T-cell (primary cell): ENCODE data around the gene SNN. TPM values are rescaled to one million over a fixed set of nuclear protein-coding genes. Genes with fewer than 3 reads are reported as not detected.

Source experiments
- ATAC-seq, 4 experiments: fragments of 200-7000 bp in 3 of 4; fragments of 150-1000 bp in 1 of 4; cut with Tn5 transposase; replicated peaks in 1 of 4; 1 replicate in 3 of 4; 2 replicates in 1 of 4; pipeline ENCODE4 v1.10.0; 2021; ENCODE audit warnings: moderate library complexity in 3 of 4, mild to moderate bottlenecking in 2 of 4, moderate number of reproducible peaks in 1 of 4
- CTCF ChIA-PET, 2 donors: fragments of 300-600 bp; sonication (Branson Sonifier 250); formaldehyde crosslinking; loops; one replicate each; lab custom pipeline; 2022; ENCODE audit warnings: antibody characterized with exemption in 2 of 2; lab: Charles Lee
- POLR2A ChIA-PET, 2 donors: fragments of 300-600 bp; sonication (Branson Sonifier 250); formaldehyde crosslinking; loops; one replicate each; lab custom pipeline; 2022; ENCODE audit warnings: antibody characterized with exemption in 2 of 2; lab: Charles Lee
- DNase-seq, 35 experiments: peaks; one replicate each; pipeline versions ENCODE4 v3.0.0 to v3.0.0-alpha.2; 2013 to 2023
- H3K27ac ChIP-seq: one replicate; pipeline ENCODE4 v1.5.1; 2013; ENCODE audit warnings: low read length
- H3K27me3 ChIP-seq, 2 experiments: replicated peaks in 1 of 2; 1 replicate in 1 of 2; 2 replicates in 1 of 2; pipeline versions ENCODE4 v1.6.1 to v1.7.0; 2013; ENCODE audit warnings: low read length in 1 of 2, mixed read lengths in 1 of 2; ENCODE audit not compliant: control insufficient read depth in 2 of 2, insufficient read depth in 2 of 2; ENCODE audit errors: extremely low read depth in 1 of 2
- H3K36me3 ChIP-seq, 2 donors: 1 replicate in 1 of 2; 2 replicates in 1 of 2; pipeline versions ENCODE4 v1.6.1 to v1.7.0; 2013; ENCODE audit warnings: low read length in 1 of 2; ENCODE audit not compliant: control insufficient read depth in 2 of 2, insufficient read depth in 1 of 2; ENCODE audit errors: extremely low read depth in 1 of 2
- H3K4me1 ChIP-seq, 2 experiments: 1 replicate in 1 of 2; 2 replicates in 1 of 2; pipeline versions ENCODE4 v1.6.1 to v1.7.0; 2013; ENCODE audit warnings: low read length in 2 of 2, mixed read lengths in 1 of 2; ENCODE audit not compliant: insufficient read depth in 2 of 2, control insufficient read depth in 1 of 2; ENCODE audit errors: extremely low read depth in 1 of 2
- H3K4me3 ChIP-seq, 2 donors: 1 replicate in 1 of 2; 2 replicates in 1 of 2; pipeline versions ENCODE4 v1.5.1 to v1.7.0; 2013; ENCODE audit warnings: mild to moderate bottlenecking in 2 of 2, low read length in 1 of 2, moderate library complexity in 1 of 2; ENCODE audit not compliant: control insufficient read depth in 1 of 2; ENCODE audit errors: extremely low read depth in 1 of 2
- H3K9me3 ChIP-seq: 2 replicates; pipeline ENCODE4 v1.7.0; 2013
- H3K27ac Mint-ChIP-seq, 2 donors: one replicate each; pipeline ENCODE4 v1.8.0; 2020 to 2021; ENCODE audit warnings: mild to moderate bottlenecking in 2 of 2, mixed read lengths in 2 of 2
- H3K27me3 Mint-ChIP-seq, 2 donors: one replicate each; pipeline ENCODE4 v1.8.0; 2021 to 2022; ENCODE audit warnings: mixed read lengths in 2 of 2
- H3K36me3 Mint-ChIP-seq: one replicate; pipeline ENCODE4 v1.8.0; 2021; ENCODE audit warnings: mixed read lengths
- H3K4me1 Mint-ChIP-seq, 3 donors: one replicate each; pipeline ENCODE4 v1.8.0; 2020 to 2022; ENCODE audit warnings: mixed read lengths in 3 of 3, mild to moderate bottlenecking in 1 of 3
- H3K4me3 Mint-ChIP-seq, 3 donors: one replicate each; pipeline ENCODE4 v1.8.0; 2020 to 2022; ENCODE audit warnings: mild to moderate bottlenecking in 3 of 3, mixed read lengths in 3 of 3, moderate library complexity in 3 of 3
- H3K9me3 Mint-ChIP-seq, 3 donors: one replicate each; pipeline ENCODE4 v1.8.0; 2020 to 2022; ENCODE audit warnings: mixed read lengths in 3 of 3
- WGBS: methylation state at CpG from one replicate; pipeline ENCODE4 v1.1.5; 2013; ENCODE audit warnings: missing lambda C conversion rate; ENCODE audit not compliant: insufficient coverage; 5-methylcytosine and 5-hydroxymethylcytosine counted together
- total RNA-seq, 35 experiments: library from RNA in 6 of 35; stranded (reverse) in 6 of 35; fragments of 120-200 nt in 1 of 35; gene quantifications; one replicate each; pipeline versions ENCODE4 v1.2.1 to v1.2.4 and lab custom pipeline; 2013 to 2026

Gene SNN
- total RNA-seq, 5 donors from 2014 or later (not counting 1 experiment from before 2014, with no cell fraction given) = 17.4 to 56.2 (median 22.7) TPM

GRCh38 chr16:11686713-11687380, 18.6 kb downstream of the SNN start:
- Mint-ChIP-seq H3K27ac (peak overlapping the region; percentile 14 to 61), H3K27me3 (no peaks in the 10 kb centered on the region), H3K36me3 (peaks cover 59% of the 10 kb centered on the region), H3K4me1 (peaks cover 32 to 50% (median 37%) of the 10 kb centered on the region in 3 donors), H3K4me3 (no peak overlapping the region), H3K9me3 (no peaks in the 10 kb centered on the region)
- H3K4me3 ChIP-seq = no peak overlapping the region
- H3K27me3 ChIP-seq = no peaks in the 10 kb centered on the region
- no peaks in the 10 kb centered on the region for H3K9me3 ChIP-seq
- CTCF ChIA-PET = interaction anchor here in 1 of 2 donors (0.9 kb wide), 1 partner anchor 13 kb away, joined by 3 read pairs; no protein-coding TSS in a partner anchor
- POLR2A ChIA-PET = interaction anchor here in 1 of 2 donors (0.9 kb wide), 1 partner anchor 218 kb away, joined by 3 read pairs; no protein-coding TSS in a partner anchor
- 98% methylated on average over 5 of the region's 6 CpGs for WGBS
- DNase-seq = no peak
- no peak overlapping the region for H3K27ac ChIP-seq
- peaks cover 9 to 14% of the 10 kb centered on the region in 2 experiments for H3K4me1 ChIP-seq
- peaks cover 15 to 69% of the 10 kb centered on the region in 2 donors for H3K36me3 ChIP-seq
- ATAC-seq = no peak

- no peaks in the 10 kb centered on the region for H3K9me3 ChIP-seq
- ATAC-seq = no peak
Measured at GRCh38 chr16:11687601-11688519, 19.6 kb downstream of the SNN start.

GRCh38 chr16:11688520-11688886, 20.2 kb downstream of the SNN start:
- no peak for ATAC-seq
- Histone ChIP-seq H3K9me3 (no peaks in the 10 kb centered on the region), H3K27ac (no peak overlapping the region), H3K4me3 (no peak overlapping the region), H3K27me3 (no peaks in the 10 kb centered on the region), H3K36me3 (peaks cover 15 to 67% of the 10 kb centered on the region in 2 donors), H3K4me1 (peaks cover 3 to 7% of the 10 kb centered on the region in 2 experiments)
- Mint-ChIP-seq H3K4me3 (no peak overlapping the region), H3K4me1 (peaks cover 21 to 36% (median 23%) of the 10 kb centered on the region in 3 donors), H3K36me3 (peaks cover 63% of the 10 kb centered on the region), H3K9me3 (no peaks in the 10 kb centered on the region), H3K27ac (peak overlapping the region; percentile 28 to 43), H3K27me3 (no peaks in the 10 kb centered on the region)
- DNase-seq = no peak
- no CpG with 5 or more reads among the region's 1 CpG for WGBS
- POLR2A ChIA-PET = interaction anchor here (0.5 to 0.8 kb wide), 7 partner anchors 19 to 393 kb away, joined by 3 to 6 read pairs (median 3); no protein-coding TSS in a partner anchor
- CTCF ChIA-PET = interaction anchor here (0.5 to 0.7 kb wide), 5 partner anchors 10 to 291 kb away, joined by 3 to 4 read pairs (median 3); no protein-coding TSS in a partner anchor

More at GRCh38 chr16:11687601-11688519, 19.6 kb downstream of the SNN start:
- Histone ChIP-seq H3K4me3 (no peak overlapping the region), H3K4me1 (peaks cover 3 to 7% of the 10 kb centered on the region in 2 experiments), H3K27me3 (no peaks in the 10 kb centered on the region), H3K27ac (no peak overlapping the region), H3K36me3 (peaks cover 15 to 69% of the 10 kb centered on the region in 2 donors)
- Mint-ChIP-seq H3K36me3 (peaks cover 65% of the 10 kb centered on the region), H3K27me3 (no peaks in the 10 kb centered on the region), H3K4me3 (no peak overlapping the region), H3K27ac (peak overlapping the region in 1 of 2 donors; percentile 43), H3K4me1 (peaks cover 22 to 41% (median 27%) of the 10 kb centered on the region in 3 donors), H3K9me3 (no peaks in the 10 kb centered on the region)
- DNase-seq = no peak
- POLR2A ChIA-PET = interaction anchor here (0.5 to 0.7 kb wide), 3 partner anchors 105 to 394 kb away, joined by 3 to 5 read pairs (median 4); no protein-coding TSS in a partner anchor
- CTCF ChIA-PET = interaction anchor here in 1 of 2 donors (0.6 kb wide), 1 partner anchor 31 kb away, joined by 3 read pairs; no protein-coding TSS in a partner anchor
- 94% methylated on average over 4 of the region's 13 CpGs for WGBS

GRCh38 chr16:11689031-11689840, 21.0 kb downstream of the SNN start:
- Histone ChIP-seq H3K27me3 (no peaks in the 10 kb centered on the region), H3K36me3 (peaks cover 10 to 61% of the 10 kb centered on the region in 2 donors), H3K4me3 (peak overlapping the region in 1 of 2 donors; percentile 21), H3K4me1 (peaks cover 3 to 7% of the 10 kb centered on the region in 2 experiments), H3K9me3 (no peaks in the 10 kb centered on the region), H3K27ac (no peak overlapping the region)
- ChIA-PET CTCF (interaction anchor here (0.5 to 1.9 kb wide), 8 partner anchors 11 to 291 kb away, joined by 3 to 7 read pairs (median 3); no protein-coding TSS in a partner anchor), POLR2A (interaction anchor here (0.6 to 0.8 kb wide), 6 partner anchors 18 to 215 kb away, joined by 3 to 6 read pairs (median 3); no protein-coding TSS in a partner anchor)
- H3K4me3 Mint-ChIP-seq = peak overlapping the region in 2 of 3 donors; percentile 24 to 27
- DNase-seq = no peak
- peak in 3 of 4 experiments; percentile 15 to 27 (median 24) for ATAC-seq
- WGBS = 100% methylated on average over 1 of the region's 3 CpGs
- no peaks in the 10 kb centered on the region for H3K9me3 Mint-ChIP-seq
- H3K27ac Mint-ChIP-seq = peak overlapping the region; percentile 82
- peaks cover 21 to 33% (median 23%) of the 10 kb centered on the region in 3 donors for H3K4me1 Mint-ChIP-seq
- H3K27me3 Mint-ChIP-seq = no peaks in the 10 kb centered on the region
- peaks cover 58% of the 10 kb centered on the region for H3K36me3 Mint-ChIP-seq

- DNase-seq (no peak), ATAC-seq (no peak)
- Mint-ChIP-seq H3K27ac (no peak overlapping the region), H3K36me3 (peaks cover 62% of the 10 kb centered on the region), H3K27me3 (no peaks in the 10 kb centered on the region), H3K9me3 (no peaks in the 10 kb centered on the region), H3K4me3 (no peak overlapping the region), H3K4me1 (peaks cover 26 to 40% (median 26%) of the 10 kb centered on the region in 3 donors)
- Histone ChIP-seq H3K4me3 (no peak overlapping the region), H3K36me3 (peaks cover 13 to 64% of the 10 kb centered on the region in 2 donors), H3K27me3 (no peaks in the 10 kb centered on the region), H3K9me3 (no peaks in the 10 kb centered on the region), H3K27ac (no peak overlapping the region), H3K4me1 (peaks cover 3 to 7% of the 10 kb centered on the region in 2 experiments)
- ChIA-PET CTCF (interaction anchor here (0.5 to 1.9 kb wide), 5 partner anchors 12 to 159 kb away, joined by 3 to 9 read pairs (median 5); no protein-coding TSS in a partner anchor), POLR2A (interaction anchor here (0.6 to 0.7 kb wide), 2 partner anchors 12 to 68 kb away, joined by 3 read pairs; no protein-coding TSS in a partner anchor)
- 100% methylated on average over 1 of the region's 5 CpGs for WGBS
Measured at GRCh38 chr16:11691235-11691634, 23.0 kb downstream of the SNN start.
